Stimulated activated CD4-positive, alpha-beta T cell treated with anti-CD3 and anti-CD28 coated beads, TNF-alpha, amount 100 ng/mL, for 24 hours (primary cell): Measurements from ENCODE around the gene ANTKMT.

ENCODE experiments used
- DNase-seq, 3 experiments: peaks; one replicate each; pipeline ENCODE4 v3.0.0-alpha.2; 2020; ENCODE audit warnings: low read depth in 3 of 3

ANTKMT gene

DNA sequence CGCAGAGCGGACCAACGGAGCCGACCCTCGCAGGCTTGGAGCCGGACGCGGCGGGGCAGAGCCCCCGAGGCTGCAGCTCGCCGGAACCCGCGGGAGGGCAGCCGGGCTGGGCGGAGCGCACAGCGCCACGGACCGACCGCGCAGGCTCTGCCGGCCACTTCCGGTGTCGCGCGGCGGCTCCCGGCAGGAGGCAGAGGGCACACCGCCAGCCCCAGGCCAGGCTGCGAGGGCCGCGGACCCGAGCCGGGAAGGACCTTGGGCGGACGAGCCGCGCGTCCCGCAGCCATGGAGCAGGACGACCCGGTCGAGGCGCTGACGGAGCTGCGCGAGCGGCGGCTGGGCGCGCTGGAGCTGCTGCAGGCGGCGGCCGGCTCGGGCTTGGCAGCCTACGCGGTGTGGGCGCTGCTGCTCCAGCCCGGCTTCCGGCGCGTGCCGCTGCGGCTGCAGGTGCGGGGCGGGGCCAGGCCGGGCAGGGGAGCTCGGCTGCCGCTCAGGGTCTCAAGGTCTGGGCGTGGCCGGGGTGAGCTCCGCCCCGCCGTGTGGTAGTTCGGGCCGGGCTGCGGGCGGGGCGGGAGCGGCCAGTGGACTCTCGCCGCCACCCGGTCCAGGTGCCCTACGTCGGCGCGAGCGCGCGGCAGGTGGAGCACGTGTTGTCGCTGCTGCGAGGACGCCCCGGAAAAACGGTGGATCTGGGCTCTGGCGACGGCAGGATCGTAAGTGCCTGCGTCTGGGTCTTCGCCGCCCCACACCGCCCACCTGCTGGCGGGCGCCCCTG, at the start of gene ANTKMT:
Gene ANTKMT, plus strand, starts transcription at position 157 of the 775 bp plus-strand sequence. Its CDS starts 129 bp downstream, at position 286.
- peak in 2 of 3 experiments; percentile 52 to 80 for DNase-seq

- no peak for DNase-seq
These were observed 49.4 kb upstream of the ANTKMT start for GRCh38 chr16:671353-672131.

GRCh38 chr16:672371-672770, 48.6 kb upstream of the ANTKMT start:
- no peak for DNase-seq

DNA sequence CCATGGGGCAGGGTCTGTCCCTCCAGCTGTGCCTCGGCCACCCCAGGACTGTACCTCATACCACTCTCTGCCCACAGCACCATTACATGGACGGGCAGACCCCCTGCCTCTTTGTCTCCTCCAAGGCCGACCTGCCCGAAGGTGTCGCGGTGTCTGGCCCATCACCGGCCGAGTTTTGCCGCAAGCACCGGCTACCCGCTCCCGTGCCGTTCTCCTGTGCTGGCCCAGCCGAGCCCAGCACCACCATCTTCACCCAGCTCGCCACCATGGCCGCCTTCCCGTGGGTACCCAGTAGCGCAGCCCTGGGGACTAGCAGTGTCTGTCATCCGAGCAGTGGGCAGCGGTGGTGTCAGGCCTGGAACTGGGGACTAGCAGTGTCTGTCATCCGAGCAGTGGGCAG, 48.1 kb upstream of the ANTKMT start:
- no peak for DNase-seq

DNA sequence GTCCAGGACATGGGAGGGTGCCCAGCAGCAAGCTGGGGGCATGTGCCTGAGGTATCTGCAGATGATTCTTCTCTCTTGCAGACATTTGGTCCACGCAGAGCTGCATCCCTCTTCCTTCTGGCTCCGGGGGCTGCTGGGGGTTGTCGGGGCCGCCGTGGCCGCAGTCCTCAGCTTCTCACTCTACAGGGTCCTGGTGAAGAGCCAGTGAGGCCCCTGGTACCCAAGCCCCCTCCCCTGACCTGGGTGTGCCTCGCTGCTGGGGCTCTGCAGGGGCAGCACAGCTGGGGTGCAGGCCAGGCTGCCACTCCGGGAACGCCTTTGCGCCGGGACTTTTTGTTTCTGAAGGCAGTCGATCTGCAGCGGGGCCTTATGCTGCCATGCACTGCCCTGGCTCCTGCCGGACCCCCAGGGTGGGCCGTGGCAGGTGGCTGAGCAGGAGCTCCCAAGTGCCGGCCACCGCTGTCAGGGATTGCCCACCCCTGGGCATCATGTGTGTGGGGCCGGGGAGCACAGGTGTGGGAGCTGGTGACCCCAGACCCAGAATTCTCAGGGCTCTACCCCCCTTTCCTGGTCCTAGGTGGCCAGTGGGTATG, 47.5 kb upstream of the ANTKMT start:
- no peak for DNase-seq

- no peak for DNase-seq
These were observed 46.6 kb upstream of the ANTKMT start for GRCh38 chr16:674214-674881.

DNA sequence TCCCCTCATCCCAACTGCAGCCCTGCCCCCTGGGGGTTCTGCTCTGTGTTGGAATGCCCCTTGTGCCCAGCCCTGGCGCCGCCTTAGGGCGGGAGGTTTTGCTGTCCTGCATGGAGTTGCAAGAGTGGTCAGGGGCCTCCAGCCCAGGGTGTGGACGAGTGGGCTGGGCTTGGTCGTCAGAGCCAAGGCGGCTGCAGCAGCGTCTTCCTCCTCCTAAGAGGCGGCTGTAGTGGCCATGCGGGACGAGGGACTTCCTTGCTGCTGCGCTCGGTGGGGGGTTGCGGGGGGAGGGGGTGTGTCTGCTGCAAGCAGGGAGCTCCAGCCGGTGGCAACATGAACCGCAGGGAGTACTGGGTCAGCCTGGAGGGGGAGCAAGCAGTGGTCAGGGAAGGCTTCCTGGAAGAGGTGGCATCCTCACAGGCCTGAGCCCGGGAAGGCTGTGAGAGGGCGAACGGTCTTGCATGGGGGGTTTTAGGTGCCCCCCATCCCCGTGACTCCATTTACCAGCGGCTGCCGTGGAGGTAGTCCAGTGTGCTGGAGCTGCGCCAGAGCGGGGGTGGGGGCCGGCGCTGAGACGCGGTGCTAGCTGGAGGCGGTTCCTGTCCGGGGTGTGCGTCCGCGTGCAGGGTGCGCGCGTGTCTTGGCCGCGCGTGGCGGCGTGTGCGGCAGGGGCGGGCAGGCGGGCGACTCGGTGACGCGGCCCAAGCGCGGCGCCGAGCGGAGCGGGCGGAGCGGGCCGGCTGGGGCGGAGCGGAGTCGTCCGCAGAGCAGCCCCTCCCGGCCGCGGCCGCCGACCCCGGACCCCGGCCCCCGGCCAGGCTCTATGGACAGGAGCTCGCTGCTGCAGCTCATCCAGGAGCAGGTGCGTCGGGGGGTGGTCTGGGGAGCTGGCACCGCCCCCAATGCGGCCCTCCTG, 45.7 kb upstream of the ANTKMT start, which contains the start of gene RHBDL1:
Gene RHBDL1, plus strand, starts transcription at position 704 of the 916 bp plus-strand sequence. Its CDS starts 120 bp downstream, at position 824.
- DNase-seq: no peak

DNA sequence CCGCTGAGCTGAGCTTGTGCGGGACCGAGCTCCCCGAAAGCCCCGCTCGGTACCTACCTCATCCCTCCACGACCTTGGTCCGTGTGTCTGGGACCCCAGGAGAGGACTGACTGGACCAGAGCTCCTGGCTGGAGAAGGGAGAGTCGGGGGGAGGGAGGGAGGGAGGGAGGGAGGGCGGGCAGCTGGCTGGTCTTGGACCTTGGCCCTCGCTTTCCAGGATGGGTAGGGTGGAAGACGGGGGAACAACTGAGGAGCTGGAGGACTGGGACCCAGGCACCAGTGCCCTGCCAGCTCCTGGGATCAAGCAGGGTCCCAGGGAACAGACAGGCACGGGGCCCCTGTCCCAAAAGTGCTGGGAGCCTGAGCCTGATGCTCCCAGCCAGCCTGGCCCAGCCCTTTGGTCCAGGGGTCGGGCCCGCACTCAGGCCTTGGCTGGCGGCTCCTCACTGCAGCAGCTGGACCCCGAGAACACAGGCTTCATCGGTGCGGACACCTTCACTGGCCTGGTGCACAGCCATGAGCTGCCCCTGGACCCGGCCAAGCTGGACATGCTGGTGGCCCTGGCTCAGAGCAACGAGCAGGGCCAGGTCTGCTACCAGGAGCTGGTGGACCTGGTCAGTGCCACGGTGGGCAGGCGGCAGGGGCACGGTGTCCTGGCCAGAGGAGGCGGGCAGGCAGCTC, 44.9 kb upstream of the ANTKMT start:
- DNase-seq: no peak

DNA sequence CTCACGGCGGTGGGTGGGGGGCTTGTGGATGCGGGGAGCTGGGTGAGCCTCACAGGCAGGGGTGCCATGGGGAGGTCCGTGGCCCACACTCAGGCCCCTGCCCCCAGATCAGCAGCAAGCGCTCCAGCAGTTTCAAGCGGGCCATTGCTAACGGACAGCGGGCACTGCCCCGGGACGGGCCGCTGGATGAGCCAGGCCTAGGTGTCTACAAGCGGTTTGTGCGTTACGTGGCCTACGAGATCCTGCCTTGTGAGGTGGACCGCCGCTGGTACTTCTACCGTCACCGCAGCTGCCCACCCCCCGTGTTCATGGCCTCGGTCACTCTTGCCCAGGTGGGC, 44.4 kb upstream of the ANTKMT start:
- no peak for DNase-seq

DNA sequence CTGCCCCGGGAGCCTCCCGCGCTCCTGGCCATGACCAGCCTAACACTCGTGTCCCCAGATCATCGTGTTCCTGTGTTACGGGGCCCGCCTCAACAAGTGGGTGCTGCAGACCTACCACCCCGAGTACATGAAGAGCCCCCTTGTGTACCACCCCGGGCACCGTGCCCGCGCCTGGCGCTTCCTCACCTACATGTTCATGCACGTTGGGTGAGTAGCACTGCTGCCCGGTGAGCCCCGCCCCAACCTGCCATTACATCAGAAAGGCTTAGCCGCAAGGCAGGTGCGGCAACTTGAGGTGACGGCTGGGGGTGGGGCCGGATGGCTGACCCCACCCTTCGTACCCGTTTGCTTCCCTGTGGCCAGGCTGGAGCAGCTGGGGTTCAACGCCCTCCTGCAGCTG, 44.0 kb upstream of the ANTKMT start:
- no peak for DNase-seq

- DNase-seq: no peak
These were observed 43.4 kb upstream of the ANTKMT start for GRCh38 chr16:677316-678190.

GRCh38 chr16:678209-678857, 42.6 kb upstream of the ANTKMT start:
- DNase-seq: no peak

DNA sequence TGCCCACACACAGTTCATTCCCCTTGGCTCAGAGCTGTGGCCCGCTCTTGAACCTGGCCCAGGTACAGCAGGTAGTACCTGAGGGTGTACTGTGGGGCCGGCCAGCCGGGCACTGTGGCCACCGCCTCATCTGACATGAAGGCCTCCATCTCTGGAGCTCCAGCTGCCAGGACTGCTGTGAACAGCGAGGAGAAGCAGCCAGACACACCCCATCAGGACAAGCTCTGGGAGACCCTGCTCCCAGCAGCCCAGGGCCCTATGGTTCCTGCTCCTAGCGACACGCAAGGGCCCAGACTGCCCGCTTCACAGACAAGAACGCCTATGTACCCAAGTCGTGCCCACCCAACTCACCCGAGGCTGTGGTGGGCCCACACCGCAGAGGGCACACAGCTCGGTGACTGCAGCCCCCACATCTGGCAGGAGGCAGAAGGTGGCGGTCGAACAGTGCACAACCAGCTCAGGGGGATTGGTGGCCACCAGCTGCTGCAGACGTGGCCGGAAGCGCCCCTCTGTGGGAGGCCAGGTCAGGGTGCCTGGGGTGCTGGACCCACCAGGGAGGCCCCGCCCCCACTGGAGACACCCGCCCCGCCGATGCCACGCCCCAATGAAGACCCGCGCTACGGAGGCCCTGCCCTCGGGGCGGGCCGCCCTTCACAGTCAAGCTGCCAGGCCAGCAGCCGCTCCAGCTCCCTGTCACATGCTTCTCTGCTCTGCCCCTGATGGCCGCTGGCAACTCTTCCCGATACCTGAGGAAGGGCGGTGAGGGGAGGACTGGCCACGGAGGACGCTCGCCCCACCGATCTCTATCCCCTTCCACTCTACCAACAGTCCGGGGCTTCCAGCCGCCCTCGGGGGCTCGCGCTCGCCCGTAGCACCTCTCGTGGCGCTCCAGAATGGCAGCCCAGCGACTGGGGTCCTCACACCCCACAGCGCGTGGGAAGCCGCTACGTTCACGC, 41.8 kb upstream of the ANTKMT start:
- DNase-seq: peak in 2 of 3 experiments; percentile 30 to 59

- peak; percentile 78 to 91 (median 81) for DNase-seq
These were observed 40.9 kb upstream of the ANTKMT start, which contains the start of gene STUB1 for GRCh38 chr16:679814-680624. STUB1 (plus strand) TSS chr16:680410; CDS start chr16:680526, 116 bp downstream.

DNA sequence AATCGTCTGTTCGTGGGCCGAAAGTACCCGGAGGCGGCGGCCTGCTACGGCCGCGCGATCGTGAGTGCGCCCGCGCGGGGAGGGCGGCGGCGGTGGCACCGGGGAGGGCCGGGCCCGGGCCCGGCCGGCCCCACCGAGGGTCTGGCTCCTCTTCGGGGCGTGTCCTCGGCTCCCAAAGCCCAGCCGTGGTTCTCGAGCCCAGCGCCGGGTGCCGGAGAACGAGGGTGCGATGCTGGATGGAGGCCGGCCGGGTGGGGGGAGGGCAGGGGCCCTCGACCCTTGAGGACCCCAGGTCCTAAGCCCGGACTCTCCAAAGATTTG, 40.4 kb upstream of the ANTKMT start:
- no peak for DNase-seq

DNA sequence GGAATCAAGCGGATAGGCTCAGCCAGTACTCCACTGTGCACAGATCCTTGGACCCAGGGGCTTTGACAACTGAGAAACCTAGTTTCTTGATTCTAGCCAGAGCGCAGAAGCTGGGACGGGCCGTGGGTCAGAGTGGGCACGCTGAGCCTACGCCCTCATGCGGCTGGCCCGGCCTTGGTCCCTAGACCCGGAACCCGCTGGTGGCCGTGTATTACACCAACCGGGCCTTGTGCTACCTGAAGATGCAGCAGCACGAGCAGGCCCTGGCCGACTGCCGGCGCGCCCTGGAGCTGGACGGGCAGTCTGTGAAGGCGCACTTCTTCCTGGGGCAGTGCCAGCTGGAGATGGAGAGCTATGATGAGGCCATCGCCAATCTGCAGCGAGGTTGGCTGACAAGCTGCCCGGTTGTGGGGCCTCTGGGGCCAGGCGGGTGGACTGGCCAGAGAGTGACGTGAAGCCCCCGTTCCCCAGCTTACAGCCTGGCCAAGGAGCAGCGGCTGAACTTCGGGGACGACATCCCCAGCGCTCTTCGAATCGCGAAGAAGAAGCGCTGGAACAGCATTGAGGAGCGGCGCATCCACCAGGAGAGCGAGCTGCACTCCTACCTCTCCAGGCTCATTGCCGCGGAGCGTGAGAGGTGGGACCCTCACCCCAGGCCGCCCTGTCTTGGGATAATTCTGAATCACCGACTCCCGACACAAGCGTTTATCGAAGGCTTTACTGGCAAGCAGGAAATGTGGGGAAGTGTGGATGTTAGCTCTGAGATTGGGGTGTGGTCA, 39.8 kb upstream of the ANTKMT start:
- no peak for DNase-seq
